Bronchial epithelial cell (primary cell): ENCODE results near the gene HSD17B14. TPM values are rescaled to one million over a fixed set of nuclear protein-coding genes. Genes with fewer than 3 reads are reported as not detected.
"Not testable (repeated sequence)": the region's sequence is repeated elsewhere in the genome, so short reads cannot be mapped to it uniquely, and the experiment has no call there.

Experiments
- DNase-seq: peaks from one replicate; pipeline ENCODE4 v3.0.0-alpha.2; 2010; ENCODE audit warnings: low read depth
- FAIRE-seq: peaks from 2 replicates; lab custom pipeline; 2011; peaks lifted over from hg19 to GRCh38; lab: Jason Lieb, UNC
- H3K27me3 ChIP-seq: 2 replicates; pipeline ENCODE4 v1.5.1; 2011; ENCODE audit warnings: low read length; ENCODE audit not compliant: control insufficient read depth, insufficient read depth
- H3K36me3 ChIP-seq: 2 replicates; pipeline ENCODE4 v1.5.1; 2011; ENCODE audit warnings: low read length; ENCODE audit not compliant: control insufficient read depth, insufficient read depth
- H3K4me3 ChIP-seq: 2 replicates; pipeline ENCODE4 v1.5.1; 2011; ENCODE audit warnings: mild to moderate bottlenecking, low read depth, low read length, control low read depth
- total RNA-seq: library from RNA; depleted of rRNA; stranded (reverse); fragments of >200 nt; gene quantifications from 2 replicates; pipeline ENCODE4 v1.2.1, GENCODE V29; 2014
- TF ChIP-seq, protein P1 (sequence below): IDR thresholded peaks from 2 replicates; pipeline ENCODE4 v1.5.1; 2011; ENCODE audit warnings: mild to moderate bottlenecking, moderate library complexity, low read length, control low read depth, inconsistent platforms; ENCODE audit not compliant: insufficient read depth, severe bottlenecking

The HSD17B14 gene
- total RNA-seq, 1 donor from 2014 or later: 1.3 TPM

DNA sequence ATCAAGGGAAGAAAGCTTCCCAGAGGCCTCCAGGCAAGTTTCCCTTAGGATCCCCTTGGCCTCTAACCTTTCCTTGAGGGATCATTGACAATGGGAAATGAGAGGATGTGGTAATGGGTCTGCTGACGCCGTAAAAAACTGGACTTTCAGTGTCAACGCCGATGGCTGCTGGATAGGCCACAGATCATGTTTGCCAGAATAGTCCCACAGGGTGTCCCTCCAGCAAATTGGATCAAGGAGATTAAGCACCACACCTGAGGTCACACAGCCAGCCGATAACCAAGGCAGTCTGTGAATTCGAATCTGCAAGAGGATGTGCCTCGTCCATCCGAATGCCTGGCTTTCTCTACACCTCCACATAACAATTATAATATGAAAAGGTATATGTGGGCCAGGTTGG is 43.0 kb downstream of the HSD17B14 start:
- DNase-seq (no peak), FAIRE-seq (no peak)
- Histone ChIP-seq H3K27me3 (no peaks in the 10 kb centered on the region), H3K36me3 (peaks cover 2% of the 10 kb centered on the region), H3K4me3 (no peak overlapping the region)
- TF ChIP-seq, protein P1, sequence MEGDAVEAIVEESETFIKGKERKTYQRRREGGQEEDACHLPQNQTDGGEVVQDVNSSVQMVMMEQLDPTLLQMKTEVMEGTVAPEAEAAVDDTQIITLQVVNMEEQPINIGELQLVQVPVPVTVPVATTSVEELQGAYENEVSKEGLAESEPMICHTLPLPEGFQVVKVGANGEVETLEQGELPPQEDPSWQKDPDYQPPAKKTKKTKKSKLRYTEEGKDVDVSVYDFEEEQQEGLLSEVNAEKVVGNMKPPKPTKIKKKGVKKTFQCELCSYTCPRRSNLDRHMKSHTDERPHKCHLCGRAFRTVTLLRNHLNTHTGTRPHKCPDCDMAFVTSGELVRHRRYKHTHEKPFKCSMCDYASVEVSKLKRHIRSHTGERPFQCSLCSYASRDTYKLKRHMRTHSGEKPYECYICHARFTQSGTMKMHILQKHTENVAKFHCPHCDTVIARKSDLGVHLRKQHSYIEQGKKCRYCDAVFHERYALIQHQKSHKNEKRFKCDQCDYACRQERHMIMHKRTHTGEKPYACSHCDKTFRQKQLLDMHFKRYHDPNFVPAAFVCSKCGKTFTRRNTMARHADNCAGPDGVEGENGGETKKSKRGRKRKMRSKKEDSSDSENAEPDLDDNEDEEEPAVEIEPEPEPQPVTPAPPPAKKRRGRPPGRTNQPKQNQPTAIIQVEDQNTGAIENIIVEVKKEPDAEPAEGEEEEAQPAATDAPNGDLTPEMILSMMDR: no peak

DNA sequence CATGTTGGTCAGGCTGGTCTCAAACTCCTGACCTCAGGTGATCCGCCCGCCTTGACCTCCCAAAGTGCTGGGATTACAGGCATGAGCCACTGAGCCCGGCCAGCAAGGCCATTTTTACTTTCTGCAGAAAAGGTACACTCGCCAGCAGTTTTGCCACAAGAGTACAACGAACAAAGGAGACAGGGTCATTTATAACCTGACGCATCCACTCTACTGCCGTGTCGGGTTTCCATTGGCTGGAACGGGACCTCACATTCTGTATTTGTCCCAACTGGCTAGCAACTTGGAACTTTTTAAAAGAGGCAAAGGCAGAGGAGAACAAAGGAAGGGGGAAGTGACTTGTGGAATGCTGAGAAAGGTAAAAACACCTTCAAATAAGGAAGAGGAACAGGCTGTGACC is 49.0 kb downstream of the HSD17B14 start:
- not testable (repeated sequence) for H3K27me3 ChIP-seq, H3K36me3 ChIP-seq, H3K4me3 ChIP-seq, FAIRE-seq
- DNase-seq: peak; percentile 72

DNA sequence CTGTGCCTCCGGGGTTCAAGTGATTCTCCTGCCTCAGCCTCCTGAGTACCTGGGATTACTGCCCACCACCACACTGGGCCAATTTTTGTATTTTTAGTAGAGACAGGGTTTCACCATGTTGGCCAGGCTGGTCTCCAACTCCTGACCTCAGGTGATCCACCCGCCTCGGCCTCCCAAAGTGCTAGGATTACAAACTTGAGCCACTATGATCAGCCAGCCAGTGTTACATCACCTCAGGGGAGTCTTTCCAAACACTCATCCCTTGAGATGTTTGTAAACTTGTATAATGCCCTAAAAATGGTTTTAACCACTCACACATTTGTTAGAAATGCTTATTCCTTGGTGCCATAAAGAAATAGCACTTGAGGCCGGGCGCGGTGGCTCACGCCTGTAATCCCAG is 49.9 kb downstream of the HSD17B14 start:
- not testable (repeated sequence) for DNase-seq, H3K36me3 ChIP-seq, H3K27me3 ChIP-seq, H3K4me3 ChIP-seq, FAIRE-seq

DNA sequence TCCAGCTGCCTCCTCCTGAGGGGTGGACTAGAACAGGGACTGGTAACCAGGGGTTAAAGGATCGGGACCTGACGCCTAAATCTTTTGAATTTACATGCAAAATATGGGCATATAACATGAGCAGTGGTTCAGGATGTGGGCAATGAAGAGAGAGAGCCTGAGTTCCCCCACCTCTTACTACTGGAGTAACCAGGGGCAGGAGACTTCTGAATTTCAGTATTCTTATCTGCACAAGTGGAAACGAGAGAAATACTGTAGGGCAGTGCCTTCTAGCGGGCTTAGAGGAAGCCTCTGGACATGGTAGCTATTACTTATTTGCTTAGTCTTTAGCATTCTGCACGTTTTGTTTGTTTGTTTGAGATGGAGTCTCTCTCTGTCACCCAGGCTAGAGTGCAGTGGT is 51.8 kb downstream of the HSD17B14 start:
- no peak for DNase-seq
- TF ChIP-seq, protein P1: peak; percentile 14
- H3K4me3 ChIP-seq: no peak overlapping the region
- H3K27me3 ChIP-seq: no peaks in the 10 kb centered on the region
- no peaks in the 10 kb centered on the region for H3K36me3 ChIP-seq
- FAIRE-seq: no peak

DNA sequence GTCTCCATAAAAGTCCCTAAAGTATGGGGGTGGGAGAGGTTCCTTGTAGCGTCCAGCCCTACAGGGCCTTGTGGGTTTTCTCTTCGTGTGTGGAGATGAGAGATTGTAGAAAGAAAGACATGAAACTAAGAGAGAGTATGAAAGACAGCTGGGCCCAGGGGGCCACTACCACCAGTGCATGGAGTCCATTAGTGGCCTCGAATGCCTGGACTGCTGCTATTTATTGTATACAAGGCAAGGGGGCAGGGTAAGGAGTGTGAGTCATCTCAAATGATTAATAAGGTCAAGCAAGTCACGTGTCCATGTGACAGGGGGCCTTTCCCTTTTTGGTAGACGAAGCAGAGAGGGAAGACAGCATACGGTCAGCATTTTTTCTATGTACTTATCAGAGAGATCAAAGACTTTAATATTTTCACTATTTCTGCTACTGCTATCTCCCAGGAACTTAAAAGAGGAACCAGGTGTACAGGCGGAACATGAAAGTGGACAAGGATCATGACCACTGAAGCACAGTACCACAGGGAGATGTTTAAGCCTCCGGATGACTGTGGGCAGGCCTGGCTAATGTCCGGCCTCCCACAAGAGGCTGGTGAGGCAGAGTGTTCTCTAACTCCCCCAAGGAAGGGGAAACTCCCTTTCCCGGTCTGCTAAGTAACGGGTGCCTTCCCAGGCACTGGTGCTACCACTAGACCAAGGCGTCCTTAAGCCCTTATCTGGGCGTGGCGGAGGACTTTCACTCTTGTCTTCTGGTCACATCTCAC is 55.5 kb downstream of the HSD17B14 start:
- TF ChIP-seq, protein P1: no peak
- DNase-seq (peak; percentile 32), FAIRE-seq (no peak)
- no peak overlapping the region for H3K4me3 ChIP-seq
- H3K36me3 ChIP-seq: no peaks in the 10 kb centered on the region
- no peaks in the 10 kb centered on the region for H3K27me3 ChIP-seq

DNA sequence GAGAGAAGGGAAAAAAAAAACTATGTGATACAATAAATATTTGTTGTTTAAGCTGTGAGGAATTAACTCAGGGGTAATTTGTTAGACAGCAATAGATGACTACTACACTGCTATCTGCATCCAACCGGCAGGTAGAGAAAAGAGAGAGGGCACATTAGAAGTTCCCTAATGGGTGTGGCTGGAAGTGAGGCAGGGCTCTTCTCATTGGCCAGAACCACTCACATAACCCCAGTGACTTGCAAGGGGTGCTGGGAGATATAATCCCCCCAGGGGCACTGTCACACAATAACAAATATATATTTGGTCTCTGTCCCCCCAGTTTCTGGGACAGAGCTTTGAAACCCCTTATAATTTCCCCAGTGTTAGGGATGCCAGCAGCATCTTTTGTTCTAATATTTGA is 56.7 kb downstream of the HSD17B14 start:
- Histone ChIP-seq H3K4me3 (no peak overlapping the region), H3K36me3 (no peaks in the 10 kb centered on the region), H3K27me3 (no peaks in the 10 kb centered on the region)
- DNase-seq: no peak
- TF ChIP-seq, protein P1: no peak
- FAIRE-seq: no peak

DNA sequence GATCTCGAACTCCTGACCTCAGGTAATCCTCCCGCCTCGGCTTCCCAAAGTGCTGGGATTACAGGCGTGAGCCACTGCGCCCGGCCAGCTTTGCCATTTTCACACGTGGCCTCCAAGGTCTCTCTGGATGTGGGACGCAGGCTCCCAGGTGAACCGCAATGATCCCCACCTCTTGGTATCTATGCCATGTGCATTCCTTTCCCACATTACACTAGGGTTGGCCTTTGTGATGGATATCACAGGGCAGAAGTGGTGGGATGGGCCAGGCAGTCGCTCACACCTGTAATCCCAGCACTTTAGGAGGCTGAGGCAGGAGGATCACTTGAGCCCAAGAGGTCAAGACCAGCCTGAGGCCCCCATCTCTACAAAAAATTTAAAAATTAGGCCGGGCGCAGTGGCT is 58.6 kb downstream of the HSD17B14 start:
- Histone ChIP-seq H3K36me3 (no peaks in the 10 kb centered on the region), H3K4me3 (no peak overlapping the region), H3K27me3 (no peaks in the 10 kb centered on the region)
- FAIRE-seq: no peak
- TF ChIP-seq, protein P1: no peak
- DNase-seq: no peak
